Astrocyte (in vitro differentiated cells and primary cell): ENCODE data around the gene AP3S2.

ENCODE experiments used
- EZH2 ChIP-seq: IDR thresholded peaks from 2 replicates; pipeline ENCODE4 v1.6.1; 2012; ENCODE audit warnings: mild to moderate bottlenecking, low read length, inconsistent platforms; ENCODE audit not compliant: insufficient read depth
- TF ChIP-seq, protein P1 (sequence below): IDR thresholded peaks from 2 replicates; pipeline ENCODE4 v1.5.1; 2011; ENCODE audit warnings: low read depth, mild to moderate bottlenecking, inconsistent platforms, low read length, moderate library complexity; ENCODE audit not compliant: insufficient read depth

DNA sequence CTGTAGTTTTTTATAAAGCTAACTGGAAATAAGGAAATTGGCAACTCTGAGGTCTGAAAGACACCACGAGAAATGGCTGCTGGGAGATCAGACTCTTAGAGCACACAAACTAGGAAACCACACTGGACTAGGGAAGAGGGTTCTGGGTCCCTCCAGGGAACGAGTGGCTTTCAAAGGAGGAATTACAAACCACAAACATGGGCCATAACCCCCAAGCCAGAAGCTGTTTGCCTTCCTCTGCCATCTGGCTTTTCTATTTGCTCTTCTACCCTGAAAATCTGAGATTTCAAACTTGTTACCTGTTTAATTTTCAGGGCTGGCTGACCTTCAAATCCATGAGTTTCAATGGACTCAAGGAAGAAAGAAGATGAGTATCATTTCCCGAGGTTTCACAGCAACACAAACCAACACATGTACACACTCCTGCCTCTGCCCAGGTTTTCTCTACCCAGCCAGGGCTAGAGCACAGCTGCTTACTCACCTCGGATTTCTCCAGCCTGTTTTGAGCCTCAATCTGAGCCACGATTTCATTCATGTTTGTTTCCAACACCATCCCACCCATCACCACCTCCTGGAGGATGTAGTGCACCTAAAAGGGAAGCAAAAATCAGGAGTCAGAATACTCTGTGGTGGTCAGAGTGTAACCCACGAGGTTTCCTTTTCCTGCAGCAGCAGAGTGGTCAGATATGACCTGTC is 56.5 kb downstream of the AP3S2 start:
- TF ChIP-seq, protein P1, sequence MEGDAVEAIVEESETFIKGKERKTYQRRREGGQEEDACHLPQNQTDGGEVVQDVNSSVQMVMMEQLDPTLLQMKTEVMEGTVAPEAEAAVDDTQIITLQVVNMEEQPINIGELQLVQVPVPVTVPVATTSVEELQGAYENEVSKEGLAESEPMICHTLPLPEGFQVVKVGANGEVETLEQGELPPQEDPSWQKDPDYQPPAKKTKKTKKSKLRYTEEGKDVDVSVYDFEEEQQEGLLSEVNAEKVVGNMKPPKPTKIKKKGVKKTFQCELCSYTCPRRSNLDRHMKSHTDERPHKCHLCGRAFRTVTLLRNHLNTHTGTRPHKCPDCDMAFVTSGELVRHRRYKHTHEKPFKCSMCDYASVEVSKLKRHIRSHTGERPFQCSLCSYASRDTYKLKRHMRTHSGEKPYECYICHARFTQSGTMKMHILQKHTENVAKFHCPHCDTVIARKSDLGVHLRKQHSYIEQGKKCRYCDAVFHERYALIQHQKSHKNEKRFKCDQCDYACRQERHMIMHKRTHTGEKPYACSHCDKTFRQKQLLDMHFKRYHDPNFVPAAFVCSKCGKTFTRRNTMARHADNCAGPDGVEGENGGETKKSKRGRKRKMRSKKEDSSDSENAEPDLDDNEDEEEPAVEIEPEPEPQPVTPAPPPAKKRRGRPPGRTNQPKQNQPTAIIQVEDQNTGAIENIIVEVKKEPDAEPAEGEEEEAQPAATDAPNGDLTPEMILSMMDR = no peak
- peak; percentile 10 for TF ChIP-seq EZH2
